H9 (cell line): ENCODE measurements around the gene EPS15. TPM values are rescaled to one million over a fixed set of nuclear protein-coding genes. Genes with fewer than 3 reads are reported as not detected.

ENCODE experiments used
- DNase-seq: peaks from one replicate; pipeline ENCODE4 v3.0.0-alpha.2; 2017
- H2AFZ ChIP-seq: one replicate; pipeline ENCODE4 v1.6.1; 2013; ENCODE audit warnings: mild to moderate bottlenecking, low read length, control low read depth, moderate library complexity
- H2AK5ac ChIP-seq: 2 replicates; pipeline ENCODE4 v1.6.1; 2013; ENCODE audit warnings: low read length, control low read depth, mixed read lengths; ENCODE audit not compliant: insufficient read length
- H2BK120ac ChIP-seq: one replicate; pipeline ENCODE4 v1.6.1; 2013; ENCODE audit warnings: low read depth, mild to moderate bottlenecking, low read length, control low read depth, inconsistent platforms; ENCODE audit not compliant: poor library complexity, severe bottlenecking
- H2BK12ac ChIP-seq: 2 replicates; pipeline ENCODE4 v1.6.1; 2013; ENCODE audit warnings: low read length, control low read depth, mixed read lengths, low read depth; ENCODE audit not compliant: insufficient read length
- H2BK15ac ChIP-seq: 2 replicates; pipeline ENCODE4 v1.6.1; 2013; ENCODE audit warnings: low read depth, low read length, control low read depth
- H2BK20ac ChIP-seq: one replicate; pipeline ENCODE4 v1.6.1; 2013; ENCODE audit warnings: low read depth, mild to moderate bottlenecking, low read length, control low read depth, inconsistent platforms; ENCODE audit not compliant: poor library complexity, severe bottlenecking
- H2BK5ac ChIP-seq: 2 replicates; pipeline ENCODE4 v1.6.1; 2013; ENCODE audit warnings: low read length, control low read depth, mixed read lengths; ENCODE audit not compliant: insufficient read length
- H3K14ac ChIP-seq: 2 replicates; pipeline ENCODE4 v1.6.1; 2013; ENCODE audit warnings: low read length, control low read depth; ENCODE audit not compliant: insufficient read depth
- H3K18ac ChIP-seq: 2 replicates; pipeline ENCODE4 v1.6.1; 2013; ENCODE audit warnings: low read depth, mild to moderate bottlenecking, mixed read lengths, low read length, control low read depth; ENCODE audit not compliant: insufficient read length
- H3K23ac ChIP-seq: 2 replicates; pipeline ENCODE4 v1.6.1; 2013; ENCODE audit warnings: low read length, control low read depth, mixed read lengths, low read depth; ENCODE audit not compliant: insufficient read length
- H3K23me2 ChIP-seq: 2 replicates; pipeline ENCODE4 v1.6.1; 2013; ENCODE audit warnings: low read depth, mild to moderate bottlenecking, mixed read lengths, low read length, control low read depth; ENCODE audit not compliant: insufficient read length, poor library complexity, severe bottlenecking
- H3K27ac ChIP-seq: 2 replicates; pipeline ENCODE4 v1.5.1; 2013; ENCODE audit warnings: low read length, control low read depth, mixed read lengths, low read depth; ENCODE audit not compliant: insufficient read length
- H3K27me3 ChIP-seq: 2 replicates; pipeline ENCODE4 v1.6.1; 2013; ENCODE audit warnings: low read length, control low read depth, inconsistent platforms; ENCODE audit not compliant: insufficient read depth
- H3K4ac ChIP-seq: 2 replicates; pipeline ENCODE4 v1.6.1; 2013; ENCODE audit warnings: low read depth, mild to moderate bottlenecking, control low read depth, inconsistent platforms, low read length, moderate library complexity
- H3K4me1 ChIP-seq: 2 replicates; pipeline ENCODE4 v1.6.1; 2013; ENCODE audit warnings: low read length, control low read depth, inconsistent platforms; ENCODE audit not compliant: insufficient read depth
- H3K4me2 ChIP-seq: 2 replicates; pipeline ENCODE4 v1.6.1; 2013; ENCODE audit warnings: low read length, control low read depth, mixed read lengths; ENCODE audit not compliant: insufficient read length, insufficient read depth
- H3K56ac ChIP-seq: 2 replicates; pipeline ENCODE4 v1.6.1; 2013; ENCODE audit warnings: low read depth, mild to moderate bottlenecking, mixed read lengths, low read length, control low read depth; ENCODE audit not compliant: insufficient read length
- H3K79me1 ChIP-seq: 2 replicates; pipeline ENCODE4 v1.6.1; 2013; ENCODE audit warnings: low read depth, mild to moderate bottlenecking, moderate library complexity, low read length, control low read depth, inconsistent platforms; ENCODE audit not compliant: insufficient read depth, poor library complexity, severe bottlenecking
- H3K79me2 ChIP-seq: 2 replicates; pipeline ENCODE4 v1.6.1; 2013; ENCODE audit warnings: low read length, control low read depth, inconsistent platforms; ENCODE audit not compliant: insufficient read depth
- H3K9ac ChIP-seq: 2 replicates; pipeline ENCODE4 v1.6.1; 2013; ENCODE audit warnings: low read length, control low read depth, mixed read lengths; ENCODE audit not compliant: insufficient read length; ENCODE audit errors: extremely low read depth
- H3K9me3 ChIP-seq: one replicate; pipeline ENCODE4 v1.6.1; 2013; ENCODE audit warnings: low read depth, low read length, inconsistent platforms; ENCODE audit not compliant: control insufficient read depth
- H3T11ph ChIP-seq: one replicate; pipeline ENCODE4 v1.6.1; 2013; ENCODE audit warnings: mild to moderate bottlenecking, low read length, control low read depth, inconsistent platforms
- H4K20me1 ChIP-seq: one replicate; pipeline ENCODE4 v1.6.1; 2013; ENCODE audit not compliant: control insufficient read depth, insufficient read length, insufficient read depth
- H4K5ac ChIP-seq: 2 replicates; pipeline ENCODE4 v1.6.1; 2013; ENCODE audit warnings: low read depth, mild to moderate bottlenecking, mixed read lengths, low read length, control low read depth; ENCODE audit not compliant: insufficient read length
- H4K8ac ChIP-seq: replicated peaks from 2 replicates; pipeline ENCODE4 v1.6.1; 2013; ENCODE audit warnings: low read length, control low read depth, mixed read lengths, low read depth; ENCODE audit not compliant: insufficient read length
- H4K91ac ChIP-seq: 2 replicates; pipeline ENCODE4 v1.6.1; 2013; ENCODE audit warnings: low read depth, mild to moderate bottlenecking, moderate library complexity, mixed read lengths, low read length, control low read depth; ENCODE audit not compliant: insufficient read length
- H3K27ac Mint-ChIP-seq, 3 experiments: 2 replicates in 2 of 3; 3 replicates in 1 of 3; pipeline ENCODE4 v1.8.0; 2020 to 2021; ENCODE audit warnings: mixed read lengths in 3 of 3, mild to moderate bottlenecking in 1 of 3, moderate library complexity in 1 of 3
- H3K27me3 Mint-ChIP-seq: 2 replicates; pipeline ENCODE4 v1.8.0; 2021; ENCODE audit warnings: low read depth, mild to moderate bottlenecking, moderate library complexity, mixed read lengths
- H3K36me3 Mint-ChIP-seq, 3 experiments: 2 replicates in 2 of 3; 3 replicates in 1 of 3; pipeline ENCODE4 v1.8.0; 2020 to 2021; ENCODE audit warnings: low read depth in 3 of 3, mixed read lengths in 3 of 3; ENCODE audit not compliant: insufficient read depth in 1 of 3
- H3K4me1 Mint-ChIP-seq, 2 experiments: 2 replicates each; pipeline ENCODE4 v1.8.0; 2020; ENCODE audit warnings: mixed read lengths in 2 of 2
- H3K4me3 Mint-ChIP-seq, 2 experiments: 2 replicates in 1 of 2; 3 replicates in 1 of 2; pipeline ENCODE4 v1.8.0; 2020 to 2021; ENCODE audit warnings: mild to moderate bottlenecking in 2 of 2, mixed read lengths in 2 of 2, moderate library complexity in 1 of 2
- H3K9me3 Mint-ChIP-seq, 2 experiments: 2 replicates in 1 of 2; 3 replicates in 1 of 2; pipeline ENCODE4 v1.8.0; 2020; ENCODE audit warnings: mild to moderate bottlenecking in 2 of 2, mixed read lengths in 2 of 2, moderate library complexity in 1 of 2
- CTCF ChIP-seq: fragments of 200-600 bp; sonication (generic); conservative IDR thresholded peaks from 3 replicates; pipeline ENCODE4 v1.8.0; 2021; ENCODE audit warnings: antibody characterized with exemption, mild to moderate bottlenecking
- WGBS: extraction: QIAGEN DNeasy Blood & Tissue Kit; methylation state at CpG from one replicate; pipeline ENCODE4 v1.1.7; 2013; ENCODE audit warnings: missing lambda C conversion rate, low lambda C conversion rate, mixed read lengths; ENCODE audit not compliant: insufficient read length; ENCODE audit errors: extremely low coverage; 5-methylcytosine and 5-hydroxymethylcytosine counted together
- total RNA-seq: library from RNA; stranded (reverse); gene quantifications from 2 replicates; pipeline ENCODE4 v1.2.1, GENCODE V29; 2021

Gene EPS15
- total RNA-seq, 1 experiment from 2014 or later, result 44.1 TPM

- no peak overlapping the region for H3K27ac Mint-ChIP-seq
- DNase-seq, result no peak
- Histone ChIP-seq H3K23me2 (no peaks in the 10 kb centered on the region), H2BK5ac (no peak overlapping the region), H2AFZ (no peak overlapping the region), H3K4ac (no peak overlapping the region), H3K14ac (no peak overlapping the region), H4K20me1 (no peaks in the 10 kb centered on the region), H3K79me2 (no peaks in the 10 kb centered on the region), H2BK120ac (no peak overlapping the region), H3K4me2 (no peak overlapping the region), H3K23ac (no peak overlapping the region), H3K27ac (no peak overlapping the region), H3T11ph (no peak overlapping the region), H3K9ac (no peak overlapping the region), H3K18ac (no peak overlapping the region), H4K5ac (no peak overlapping the region), H2BK15ac (no peak overlapping the region), H2AK5ac (no peak overlapping the region), H3K4me1 (no peaks in the 10 kb centered on the region), H2BK12ac (no peak overlapping the region), H3K9me3 (no peaks in the 10 kb centered on the region), H4K8ac (no peak overlapping the region), H3K79me1 (no peaks in the 10 kb centered on the region), H3K27me3 (no peaks in the 10 kb centered on the region), H4K91ac (no peak overlapping the region), H3K56ac (no peak overlapping the region), H2BK20ac (no peak overlapping the region)
- no peaks in the 10 kb centered on the region for H3K4me1 Mint-ChIP-seq
- H3K4me3 Mint-ChIP-seq, result no peak overlapping the region
- no peak for TF ChIP-seq CTCF
- no peaks in the 10 kb centered on the region for H3K9me3 Mint-ChIP-seq
- H3K27me3 Mint-ChIP-seq, result no peaks in the 10 kb centered on the region
- no peaks in the 10 kb centered on the region for H3K36me3 Mint-ChIP-seq
- no CpG with 5 or more reads among the region's 3 CpGs for WGBS
These were observed 30.8 kb upstream of the EPS15 start for GRCh38 chr1:51549901-51550300.
